ENCODE measurements around the gene NBEAL2. TPM values are rescaled to one million over a fixed set of nuclear protein-coding genes. Genes with fewer than 3 reads are reported as not detected.

NBEAL2 gene
- total RNA-seq, 1 experiment from 2014 or later = 80.0 TPM

- TF ChIP-seq E2F4 (CRISPR knock-in tag; IDR thresholded peaks at IDR 0.05; ENCODE audit: borderline replicate concordance, low read depth) (no peak), RELA (CRISPR knock-in tag; IDR thresholded peaks at IDR 0.05; ENCODE audit: borderline replicate concordance) (no peak), ZNF532 (CRISPR knock-in tag; IDR thresholded peaks at IDR 0.05; ENCODE audit: borderline replicate concordance) (no peak), TP53 (CRISPR knock-in tag; IDR thresholded peaks at IDR 0.05) (0 out of 2 replicates have a peak, but pooled peaks have one; percentile 47), ZNF317 (CRISPR knock-in tag; IDR thresholded peaks at IDR 0.05; ENCODE audit: borderline replicate concordance, low read depth) (0 out of 2 replicates have a peak, but pooled peaks have one; percentile 8), ZNF121 (CRISPR knock-in tag; IDR thresholded peaks at IDR 0.05) (peak; percentile 71; the same call in 1 of the 2 replicates), GRHL2 (CRISPR knock-in tag; IDR thresholded peaks at IDR 0.05; ENCODE audit: insufficient replicate concordance, severe bottlenecking) (no peak), ZMAT4 (CRISPR knock-in tag; IDR thresholded peaks at IDR 0.05) (no peak), PRDM15 (CRISPR knock-in tag; IDR thresholded peaks at IDR 0.05) (no peak), CDX4 (CRISPR knock-in tag; IDR thresholded peaks at IDR 0.05; ENCODE audit: borderline replicate concordance) (no peak), ZNF263 (CRISPR knock-in tag; IDR thresholded peaks at IDR 0.05; ENCODE audit: low read depth) (no peak), ZNF281 (CRISPR knock-in tag; IDR thresholded peaks at IDR 0.05) (no peak), EMX1 (CRISPR knock-in tag; IDR thresholded peaks at IDR 0.05) (no peak), PRRX2 (CRISPR knock-in tag; IDR thresholded peaks at IDR 0.05) (no peak), AR (CRISPR knock-in tag; IDR thresholded peaks at IDR 0.05) (peak; percentile 74; the same call in 1 of the 2 replicates), PREB (CRISPR knock-in tag; IDR thresholded peaks at IDR 0.05; ENCODE audit: borderline replicate concordance) (no peak), IRF2 (CRISPR knock-in tag; IDR thresholded peaks at IDR 0.05; ENCODE audit: borderline replicate concordance, low read depth) (peak; percentile 22; the same call in 1 of the 2 replicates), ZNF138 (CRISPR knock-in tag; conservative IDR thresholded peaks at IDR 0.05) (no peak)
Observed at GRCh38 chr3:47009225-47010110, 30.0 kb downstream of the NBEAL2 start (continued).

Measured in WTC11 (cell line).